Muscle of leg (tissue), 16 donors: ENCODE data around the gene ERICH6B. TPM values are rescaled to one million over a fixed set of nuclear protein-coding genes. Genes with fewer than 3 reads are reported as not detected.
"Not testable (repeated sequence)": the region's sequence is repeated elsewhere in the genome, so short reads cannot be mapped to it uniquely, and the experiment has no call there.

ENCODE experiments used
- DNase-seq: peaks from one replicate; pipeline ENCODE4 v3.0.0; 2013
- H3K27ac ChIP-seq: one replicate; pipeline ENCODE4 v1.5.1; 2013; ENCODE audit warnings: mild to moderate bottlenecking, low read length, control low read depth
- H3K27me3 ChIP-seq: one replicate; pipeline ENCODE4 v1.6.1; 2013; ENCODE audit warnings: low read length; ENCODE audit not compliant: control insufficient read depth, insufficient read depth
- H3K36me3 ChIP-seq: one replicate; pipeline ENCODE4 v1.6.1; 2013; ENCODE audit warnings: low read length; ENCODE audit not compliant: control insufficient read depth, insufficient read depth
- H3K4me1 ChIP-seq: one replicate; pipeline ENCODE4 v1.6.1; 2013; ENCODE audit warnings: low read length; ENCODE audit not compliant: control insufficient read depth, insufficient read depth
- H3K4me3 ChIP-seq: one replicate; pipeline ENCODE4 v1.5.1; 2013; ENCODE audit warnings: low read length, control low read depth
- H3K9me3 ChIP-seq: replicated peaks from 2 replicates; pipeline ENCODE4 v1.6.1; 2013; ENCODE audit warnings: low read depth, low read length; ENCODE audit not compliant: control insufficient read depth
- WGBS: methylation state at CpG from one replicate; pipeline ENCODE4 v1.1.5; 2013; ENCODE audit warnings: missing lambda C conversion rate; ENCODE audit not compliant: insufficient coverage; 5-methylcytosine and 5-hydroxymethylcytosine counted together
- long read RNA-seq, 11 donors: transcript quantifications; one replicate each; lab custom pipeline, GENCODE V29; 2026
- polyA plus RNA-seq, 8 donors: library from polyadenylated mRNA; unstranded; fragments of 120-200 nt; gene quantifications; one replicate each; pipeline versions ENCODE4 v1.2.1 to v1.2.3, GENCODE V29; 2013; ENCODE audit warnings: inconsistent platforms in 1 of 8, low replicate concordance in 1 of 8; ENCODE audit not compliant: insufficient read length in 8 of 8, insufficient read depth in 1 of 8
- total RNA-seq: library from RNA; stranded (reverse); fragments of 120-200 nt; gene quantifications from one replicate; pipeline ENCODE4 v1.2.4, GENCODE V29; 2013

ERICH6B gene
- total RNA-seq: not detected
- 1 to 10 TPM in 3 of 8 donors, under 1 TPM in 5; 0.35 to 2.4 (median 0.76) TPM for polyA plus RNA-seq
- long read RNA-seq, donor 1: 0 reads
- long read RNA-seq, donor 2: 0 reads
- long read RNA-seq, donor 3: 0 reads
- long read RNA-seq, donor 4: 0 reads
- long read RNA-seq, donor 5: 0 reads
- long read RNA-seq, donor 6: 0 reads
- long read RNA-seq, donor 7: 0 reads
- long read RNA-seq, donor 8: 0 reads
- long read RNA-seq, donor 9: 0 reads
- long read RNA-seq, donor 10: 0 reads
- long read RNA-seq, donor 11: 0 reads

DNA sequence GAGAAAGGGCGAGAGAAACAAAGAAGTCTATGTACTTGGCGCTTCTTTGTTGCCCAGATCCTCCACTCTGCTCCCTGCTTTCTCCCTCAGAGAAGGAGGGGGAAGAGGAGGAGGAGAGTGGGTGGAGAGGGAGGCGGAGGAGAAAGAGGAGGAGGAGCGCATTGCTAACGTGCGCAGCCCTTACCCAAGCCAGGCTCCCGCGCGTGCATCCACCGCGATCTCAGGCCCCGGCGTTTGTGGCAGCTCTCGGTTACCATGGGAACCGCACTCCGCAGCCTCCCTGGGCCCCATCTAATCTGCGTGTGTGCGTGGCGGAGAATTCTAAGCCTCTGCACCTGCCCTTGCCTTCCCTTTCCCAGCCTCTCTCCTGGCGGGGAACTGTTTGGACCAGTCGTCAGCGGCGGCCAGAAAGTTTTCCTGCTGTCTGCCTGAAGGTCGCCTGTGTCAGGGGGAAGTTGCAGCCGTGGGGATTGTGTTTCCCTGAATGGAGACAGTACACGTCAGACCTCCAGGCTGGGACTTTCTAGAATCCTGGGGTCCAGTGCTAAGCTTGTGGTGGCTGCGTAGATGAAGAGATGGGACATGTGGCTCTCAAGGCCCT is at the start of gene ERICH6B:
Gene ERICH6B (minus strand): TSS at position 239 of the 601 bp plus-strand sequence. CDS start 18,734 bp downstream, outside the sequence.
- H3K27ac ChIP-seq: peak within 1 kb of the TSS; percentile 42
- peak; percentile 63 for DNase-seq
- H3K27me3 ChIP-seq: peaks cover 13% of the 10 kb centered on the region
- 4% methylated on average over 17 of the region's 27 CpGs for WGBS
- H3K9me3 ChIP-seq: no peaks in the 10 kb centered on the region
- no peak within 1 kb of the TSS for H3K4me3 ChIP-seq
- H3K36me3 ChIP-seq: no peaks in the 10 kb centered on the region
- peaks cover 12% of the 10 kb centered on the region for H3K4me1 ChIP-seq

DNA sequence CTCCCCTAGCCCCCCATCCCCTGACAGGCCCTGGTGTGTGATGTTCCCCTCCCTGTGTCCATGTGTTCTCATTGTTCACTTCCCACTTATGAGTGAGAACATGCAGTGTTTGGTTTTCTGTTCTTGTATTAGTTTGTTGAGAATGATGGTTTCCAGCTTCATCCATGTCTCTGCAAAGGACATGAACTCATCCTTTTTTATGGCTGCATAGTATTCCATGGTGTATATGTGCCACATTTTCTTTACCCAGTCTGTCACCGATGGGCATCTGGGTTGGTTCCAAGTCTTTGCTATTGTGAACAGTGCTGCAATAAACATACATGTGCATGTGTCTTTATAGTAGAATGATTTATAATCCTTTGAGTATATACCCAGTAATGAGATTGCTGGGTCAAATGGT is 47.4 kb upstream of the ERICH6B start:
- WGBS: no CpG with 5 or more reads among the region's 1 CpG
- H3K27me3 ChIP-seq: not testable (repeated sequence)

DNA sequence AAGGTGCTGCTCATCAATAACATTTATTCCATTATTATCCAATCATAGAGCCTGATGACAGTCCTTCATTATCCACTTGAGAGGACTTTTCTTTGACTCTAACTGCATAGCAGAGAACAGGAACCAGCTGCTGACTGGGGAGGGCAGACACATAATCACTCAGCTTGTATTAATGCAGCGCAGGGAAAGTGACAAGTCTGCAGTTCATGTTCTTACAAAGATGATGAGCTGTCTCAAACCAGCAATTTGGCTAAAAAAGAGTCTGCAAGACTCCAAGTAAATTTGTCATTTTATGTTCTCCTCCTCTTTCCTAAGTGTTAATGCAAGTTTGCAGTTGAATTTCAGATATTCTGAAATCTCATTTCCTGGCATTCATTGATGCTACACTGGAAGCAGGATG is 46.6 kb upstream of the ERICH6B start:
- no peak overlapping the region for H3K27ac ChIP-seq
- WGBS: 50% methylated on average over 1 of the region's 1 CpG

More for the DNA sequence above, 47.4 kb upstream of the ERICH6B start:
- not testable (repeated sequence) for H3K36me3 ChIP-seq, H3K9me3 ChIP-seq, H3K4me1 ChIP-seq, H3K4me3 ChIP-seq, H3K27ac ChIP-seq, DNase-seq

DNA sequence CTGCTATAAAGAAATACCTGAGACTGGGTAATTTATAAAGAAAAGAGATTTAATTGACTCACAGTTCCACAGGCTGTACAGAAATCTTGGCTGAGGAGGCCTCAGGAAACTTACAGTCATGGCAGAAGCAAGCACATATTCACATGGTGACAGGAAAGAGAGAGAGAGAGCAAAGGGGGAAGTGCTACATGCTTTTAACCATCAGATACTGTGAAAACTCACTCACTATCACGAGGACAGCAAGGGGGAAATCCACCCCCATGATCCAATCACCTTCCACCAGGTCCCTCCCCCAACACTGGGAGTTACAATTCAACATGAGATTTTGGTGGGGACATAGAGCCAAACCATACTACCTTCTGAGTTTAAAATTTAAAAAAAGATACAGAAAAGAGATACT is 44.9 kb upstream of the ERICH6B start:
- WGBS: no CpG with 5 or more reads among the region's 1 CpG
- not testable (repeated sequence) for H3K4me1 ChIP-seq, H3K36me3 ChIP-seq, H3K27me3 ChIP-seq, DNase-seq, H3K9me3 ChIP-seq, H3K4me3 ChIP-seq, H3K27ac ChIP-seq

More for the DNA sequence above, 46.6 kb upstream of the ERICH6B start:
- Histone ChIP-seq H3K9me3 (peaks cover 2% of the 10 kb centered on the region), H3K36me3 (no peaks in the 10 kb centered on the region), H3K4me1 (no peaks in the 10 kb centered on the region), H3K4me3 (no peak overlapping the region), H3K27me3 (no peaks in the 10 kb centered on the region)
- DNase-seq: no peak

DNA sequence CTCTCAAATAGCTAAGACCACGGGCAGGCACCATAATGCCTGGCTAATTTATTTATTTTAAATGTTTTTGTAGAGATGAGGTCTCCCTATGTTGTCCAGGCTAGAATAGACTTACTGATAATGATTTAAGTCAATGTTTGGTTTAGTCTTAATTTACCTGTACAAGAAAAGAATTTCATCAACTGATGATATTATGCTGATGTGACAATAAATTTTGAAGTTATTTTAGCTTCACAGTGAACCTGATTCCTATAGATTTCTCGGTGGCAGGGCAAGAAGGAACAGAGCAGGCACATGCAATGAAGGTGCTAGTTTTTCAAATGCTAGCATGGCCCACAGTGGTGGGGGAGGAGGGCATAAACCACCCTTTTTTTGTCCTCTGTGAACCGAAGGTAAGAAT is 44.0 kb upstream of the ERICH6B start:
- H3K27me3 ChIP-seq: no peaks in the 10 kb centered on the region
- peaks cover 2% of the 10 kb centered on the region for H3K9me3 ChIP-seq
- H3K27ac ChIP-seq: no peak overlapping the region
- no peak for DNase-seq
- no peak overlapping the region for H3K4me3 ChIP-seq
- no peaks in the 10 kb centered on the region for H3K36me3 ChIP-seq
- H3K4me1 ChIP-seq: no peaks in the 10 kb centered on the region
- WGBS: 100% methylated on average over 1 of the region's 3 CpGs

DNA sequence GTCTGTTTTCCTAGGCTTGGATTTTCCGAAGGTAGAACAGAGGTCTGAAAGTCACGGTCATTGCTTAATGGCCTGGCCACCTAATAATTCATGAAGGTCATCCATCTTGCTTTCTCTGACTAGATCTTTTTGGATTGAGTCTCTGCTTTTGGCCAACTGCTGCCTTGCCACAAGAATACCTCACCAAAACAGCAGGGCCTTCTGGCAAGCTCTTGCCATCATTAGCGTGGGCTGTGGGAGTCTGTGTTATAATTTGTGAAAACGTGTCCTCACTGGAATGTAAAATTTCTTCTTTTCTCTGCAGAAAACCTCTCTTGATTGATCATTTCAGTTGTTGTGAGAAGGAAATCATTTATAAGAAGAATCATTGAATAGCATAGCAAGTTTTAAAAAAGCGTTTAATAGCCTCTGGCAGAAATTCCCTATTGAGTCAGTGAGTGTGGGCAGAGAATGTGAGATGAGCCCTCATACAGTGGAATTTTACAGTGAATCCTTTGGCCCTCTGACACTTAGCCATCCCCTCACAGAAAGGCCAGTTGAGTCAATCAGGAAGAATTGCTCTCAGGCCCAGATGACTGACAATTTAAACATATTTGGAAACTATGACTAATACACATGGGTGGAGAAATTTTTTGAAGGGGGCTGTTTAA is 43.2 kb upstream of the ERICH6B start:
- Histone ChIP-seq H3K27ac (no peak overlapping the region), H3K4me3 (no peak overlapping the region), H3K4me1 (no peaks in the 10 kb centered on the region), H3K27me3 (no peaks in the 10 kb centered on the region), H3K36me3 (no peaks in the 10 kb centered on the region), H3K9me3 (peaks cover 2% of the 10 kb centered on the region)
- no peak for DNase-seq
- WGBS: 86% methylated on average over 2 of the region's 5 CpGs

DNA sequence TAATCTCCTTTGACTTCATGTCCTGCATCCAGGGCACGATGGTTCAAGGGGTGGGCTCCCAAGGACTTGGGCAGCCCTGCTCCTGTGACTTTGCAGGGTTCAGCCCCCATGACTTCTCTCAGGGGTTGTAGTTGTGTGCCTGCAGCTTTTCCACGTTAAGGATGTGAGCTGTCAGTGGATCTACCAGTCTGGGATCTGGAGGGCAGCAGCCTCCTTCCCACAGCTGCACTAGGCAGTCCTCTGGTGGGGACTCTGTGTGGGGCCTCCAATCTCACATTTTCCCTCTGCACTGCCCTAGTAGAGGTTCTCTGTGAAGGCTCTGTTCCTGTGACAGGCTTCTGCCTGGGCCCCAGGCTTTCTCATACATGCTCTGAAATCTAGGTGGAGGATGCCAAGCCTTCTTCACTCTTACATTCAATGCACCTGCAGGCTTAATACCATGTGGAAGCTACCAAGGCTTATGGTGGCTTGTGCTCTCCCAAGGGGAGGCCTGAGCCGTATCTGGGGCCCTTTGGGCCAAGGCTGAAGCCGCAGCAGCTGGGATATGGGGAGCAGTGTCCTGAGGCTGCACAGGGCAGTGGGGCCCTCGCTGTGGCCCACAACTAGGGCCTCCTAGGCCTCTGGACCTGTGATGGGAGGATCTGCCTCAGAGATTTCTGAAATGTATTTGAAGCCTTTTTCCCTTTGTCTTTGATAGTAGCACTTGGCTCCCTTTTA is 39.3 kb upstream of the ERICH6B start:
- H3K4me3 ChIP-seq: no peak overlapping the region
- no peaks in the 10 kb centered on the region for H3K27me3 ChIP-seq
- WGBS: 76% methylated on average over 2 of the region's 5 CpGs
- no peaks in the 10 kb centered on the region for H3K36me3 ChIP-seq
- no peak for DNase-seq
- peaks cover 2% of the 10 kb centered on the region for H3K9me3 ChIP-seq
- no peak overlapping the region for H3K27ac ChIP-seq
- no peaks in the 10 kb centered on the region for H3K4me1 ChIP-seq

DNA sequence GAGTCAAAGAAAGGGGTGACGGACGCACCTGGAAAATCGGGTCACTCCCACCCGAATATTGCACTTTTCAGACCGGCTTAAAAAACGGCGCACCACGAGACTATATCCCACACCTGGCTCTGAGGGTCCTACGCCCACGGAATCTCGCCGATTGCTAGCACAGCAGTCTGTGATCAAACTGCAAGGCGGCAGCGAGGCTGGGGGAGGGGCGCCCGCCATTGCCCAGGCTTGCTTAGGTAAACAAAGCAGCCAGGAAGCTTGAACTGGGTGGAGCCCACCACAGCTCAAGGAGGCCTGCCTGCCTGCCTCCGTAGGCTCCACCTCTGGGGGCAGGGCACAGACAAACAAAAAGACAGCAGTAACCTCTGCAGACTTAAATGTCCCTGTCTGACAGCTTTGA is 29.7 kb upstream of the ERICH6B start:
- not testable (repeated sequence) for DNase-seq, H3K4me3 ChIP-seq, H3K9me3 ChIP-seq, H3K36me3 ChIP-seq, H3K27ac ChIP-seq, H3K27me3 ChIP-seq, H3K4me1 ChIP-seq
- WGBS: no CpG with 5 or more reads among the region's 17 CpGs

DNA sequence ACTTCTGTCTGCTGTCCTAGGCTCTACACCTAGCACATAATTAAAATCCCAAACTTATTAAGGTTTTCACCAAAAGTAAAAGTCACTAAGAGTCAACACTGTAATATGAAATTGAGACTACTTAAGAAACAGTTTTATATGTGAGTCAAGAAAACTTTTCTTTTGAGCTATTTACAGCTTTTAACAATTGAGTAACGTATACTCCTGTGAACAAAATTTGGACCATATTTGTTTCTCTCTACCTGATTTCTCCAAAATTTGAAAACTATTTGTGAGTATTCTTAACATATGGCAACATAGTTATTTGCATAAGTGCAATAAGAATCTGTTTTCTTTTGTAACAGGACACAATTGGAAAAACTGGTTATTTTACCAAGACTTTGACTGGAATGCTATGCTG is 26.6 kb upstream of the ERICH6B start:
- no CpG with 5 or more reads among the region's 1 CpG for WGBS
- not testable (repeated sequence) for H3K27ac ChIP-seq, H3K27me3 ChIP-seq, H3K4me3 ChIP-seq, H3K4me1 ChIP-seq, H3K36me3 ChIP-seq, H3K9me3 ChIP-seq, DNase-seq

DNA sequence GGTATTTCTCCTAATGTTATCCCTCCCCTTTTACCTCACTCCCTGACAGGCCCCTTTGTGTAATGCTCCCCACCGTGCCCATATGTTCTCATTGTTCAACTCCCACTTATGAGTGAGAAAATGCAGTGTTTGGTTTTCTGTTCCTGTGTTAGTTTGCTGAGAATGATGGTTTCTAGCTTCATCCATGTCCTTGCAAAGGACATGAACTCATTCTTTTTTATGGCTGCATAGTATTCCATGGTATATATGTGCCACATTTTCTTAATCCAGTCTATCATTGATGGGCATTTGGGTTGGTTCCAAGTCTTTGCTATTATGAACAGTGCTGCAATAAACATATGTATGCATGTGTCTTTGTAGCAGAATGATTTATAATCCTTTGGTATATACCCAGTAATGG is 19.8 kb upstream of the ERICH6B start:
- not testable (repeated sequence) for H3K9me3 ChIP-seq, H3K4me1 ChIP-seq, H3K27me3 ChIP-seq, DNase-seq, H3K27ac ChIP-seq, H3K36me3 ChIP-seq, H3K4me3 ChIP-seq
- WGBS: no CpG with 5 or more reads among the region's 1 CpG
